Stimulated activated CD4-positive, alpha-beta T cell treated with anti-CD3 and anti-CD28 coated beads, Interleukin-15, amount 100 ng/mL, for 48 hours (primary cell): ENCODE data around the gene GRB10.
"Not testable (repeated sequence)": the region's sequence is repeated elsewhere in the genome, so short reads cannot be mapped to it uniquely, and the experiment has no call there.

Source experiments
- DNase-seq, 2 donors: peaks; one replicate each; pipeline ENCODE4 v3.0.0-alpha.2; 2020; ENCODE audit warnings: low read depth in 2 of 2

Gene GRB10

GRCh38 chr7:50608196-50608906 is 174.3 kb downstream of the GRB10 start:
- DNase-seq = no peak

DNA sequence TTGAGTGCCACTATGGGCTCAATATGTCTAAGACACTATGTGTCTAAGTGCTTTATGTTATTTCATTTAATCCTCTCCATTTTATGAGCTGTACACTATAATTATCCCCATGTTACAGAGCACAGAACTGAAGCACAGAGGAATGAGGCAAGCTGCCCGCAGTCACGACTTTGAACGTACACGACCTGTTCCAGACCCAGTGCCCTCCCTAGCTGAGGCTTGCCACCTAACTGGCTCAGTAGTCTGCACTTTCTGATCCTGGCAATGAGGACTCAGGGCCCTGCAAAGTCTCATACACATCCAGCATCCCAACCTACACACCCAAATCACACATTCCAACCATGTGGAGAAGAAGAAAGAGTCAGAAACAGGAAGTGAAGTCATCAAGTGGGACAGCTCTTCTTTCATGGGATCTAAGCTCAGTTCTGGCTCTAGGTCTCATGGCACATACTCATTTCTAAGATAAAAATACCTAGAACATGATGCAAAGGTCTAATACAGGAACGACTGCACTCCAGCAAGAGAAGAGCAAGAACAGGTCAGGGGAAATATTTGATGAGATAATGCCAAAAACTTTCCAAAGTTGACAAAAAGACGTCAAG is 175.1 kb downstream of the GRB10 start:
- no peak for DNase-seq

DNA sequence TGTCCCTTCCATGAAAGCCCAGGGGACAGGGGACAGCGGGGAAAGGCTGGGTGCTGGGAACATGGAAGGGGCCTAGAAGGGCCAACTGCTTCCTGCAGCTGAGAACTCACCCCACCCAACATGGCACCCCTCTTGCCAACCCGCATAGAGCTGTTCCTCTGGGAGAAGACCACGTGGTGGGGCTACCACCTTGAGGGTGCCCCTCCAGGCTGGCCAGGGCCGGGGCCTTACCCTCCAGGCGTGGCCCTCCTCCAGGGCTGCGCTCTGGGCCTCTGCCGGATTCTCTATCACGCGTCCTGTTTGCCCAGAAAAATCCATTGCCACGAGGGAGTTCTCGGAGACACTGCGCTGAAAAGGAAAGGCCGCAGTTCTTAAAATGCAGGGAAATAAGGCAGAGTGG is 177.6 kb downstream of the GRB10 start:
- no peak for DNase-seq

GRCh38 chr7:50603287-50603686 is 179.4 kb downstream of the GRB10 start:
- DNase-seq = no peak

- DNase-seq = no peak
Measured at GRCh38 chr7:50599385-50599784, 183.3 kb downstream of the GRB10 start.

DNA sequence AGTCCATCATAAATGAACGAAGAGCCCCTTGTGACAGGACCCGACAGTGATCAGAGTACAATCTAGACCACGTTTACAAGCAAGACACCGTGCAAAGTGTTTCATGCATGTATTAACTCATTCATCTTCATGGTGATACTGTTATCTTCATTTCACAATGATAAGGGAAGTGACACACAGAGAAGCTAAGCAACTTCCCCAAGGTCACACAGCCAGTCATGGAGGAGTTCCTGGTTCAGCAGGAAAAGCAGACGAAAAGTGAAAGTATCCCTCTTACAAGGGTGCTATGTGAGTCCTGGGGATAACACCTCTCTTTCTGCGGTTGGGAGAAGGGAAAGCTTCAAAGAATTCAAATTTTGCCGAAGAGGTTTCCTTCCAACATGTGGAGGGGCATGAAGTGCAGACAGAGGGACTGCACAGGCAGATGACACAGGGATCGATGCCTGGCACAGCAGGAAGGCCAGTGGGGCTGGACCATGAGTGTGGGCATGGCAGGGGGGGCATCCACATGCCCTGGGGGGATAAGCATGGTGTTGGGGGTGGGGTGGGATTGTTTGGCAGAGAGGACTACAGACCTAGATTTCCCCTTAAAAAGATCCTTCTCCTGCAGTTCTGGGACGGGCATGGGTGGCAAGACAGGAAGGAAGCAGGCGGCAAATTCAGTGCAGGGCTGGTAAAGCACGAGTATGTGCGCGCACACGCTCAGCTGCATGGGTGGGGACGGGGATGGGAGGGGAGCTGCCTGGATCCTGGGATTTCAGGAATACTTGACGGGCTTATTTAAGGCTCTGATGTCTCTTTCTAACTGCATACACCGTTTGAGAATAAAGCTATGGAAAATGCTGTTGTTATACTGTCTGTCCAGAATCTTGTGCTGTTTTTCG is 184.0 kb downstream of the GRB10 start:
- DNase-seq = no peak

- no peak for DNase-seq
Measured at GRCh38 chr7:50596484-50596883, 186.2 kb downstream of the GRB10 start.

DNA sequence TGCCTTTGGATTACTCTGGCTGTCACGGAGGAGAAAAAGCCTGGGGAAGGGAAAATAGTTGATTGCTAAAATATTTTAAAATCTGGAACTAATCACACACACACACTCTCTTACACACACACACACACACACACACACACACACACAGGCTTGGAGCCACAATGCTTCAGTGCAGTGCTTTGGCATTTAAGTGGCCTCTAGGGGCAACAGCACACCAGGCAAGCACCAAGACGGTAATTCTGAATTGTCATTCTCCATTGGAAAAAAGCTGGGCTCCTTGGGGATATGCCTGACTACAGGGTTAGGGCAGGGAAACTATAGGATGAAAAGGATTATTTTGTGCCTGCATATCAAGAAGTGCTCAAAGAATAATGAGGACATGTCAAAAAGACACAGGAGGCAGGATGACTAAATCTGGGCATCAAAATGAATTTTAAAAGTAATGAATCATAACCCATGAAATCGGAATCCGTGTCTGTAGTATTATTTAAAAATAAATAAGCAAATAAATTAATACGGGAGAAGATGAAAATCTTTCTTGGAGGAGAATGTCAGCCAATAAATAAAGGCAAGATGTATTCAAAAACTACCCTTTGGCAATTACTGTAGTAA is 187.1 kb downstream of the GRB10 start:
- no peak for DNase-seq

GRCh38 chr7:50594734-50595485 is 187.8 kb downstream of the GRB10 start:
- DNase-seq = no peak

DNA sequence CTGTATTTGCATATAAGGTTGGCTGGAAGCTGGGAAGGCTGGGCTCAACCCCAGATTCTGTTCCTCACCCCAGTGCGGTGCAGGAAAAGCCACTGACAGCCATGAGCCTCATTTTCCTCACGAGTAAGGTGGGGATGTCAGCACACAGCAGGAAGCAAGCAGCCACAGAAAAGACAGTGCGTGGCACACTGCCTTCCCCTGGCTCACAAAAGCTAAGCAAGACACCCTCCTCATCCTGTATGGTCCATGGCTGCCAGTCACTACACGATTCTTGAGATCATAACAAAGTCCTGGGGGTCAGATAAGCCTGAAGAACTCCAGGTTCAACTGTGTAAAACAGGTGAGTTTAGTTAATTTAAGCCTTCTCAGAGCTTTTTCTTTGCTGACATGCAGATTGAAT is 188.6 kb downstream of the GRB10 start:
- DNase-seq = no peak

DNA sequence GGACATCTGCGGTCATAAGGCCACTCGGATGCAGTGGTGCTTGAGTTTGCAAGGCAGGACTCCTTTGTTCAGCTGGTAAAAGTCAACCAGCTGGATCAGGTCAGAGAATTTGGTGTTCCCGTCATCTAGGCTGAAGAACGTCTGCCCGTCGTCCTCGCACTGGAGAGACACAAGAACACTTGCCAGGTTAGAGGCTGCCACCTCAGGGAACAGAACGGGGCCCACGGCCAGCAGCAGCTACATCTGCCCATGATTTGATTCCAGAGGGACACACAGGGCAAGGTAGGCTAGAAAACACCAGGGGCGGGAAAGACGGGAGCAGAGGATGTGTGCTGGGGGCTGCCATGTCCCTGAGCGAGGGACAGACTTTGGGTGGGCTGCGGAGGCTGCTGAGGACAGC is 189.8 kb downstream of the GRB10 start:
- no peak for DNase-seq

GRCh38 chr7:50591480-50592438 is 190.9 kb downstream of the GRB10 start:
- DNase-seq = no peak

DNA sequence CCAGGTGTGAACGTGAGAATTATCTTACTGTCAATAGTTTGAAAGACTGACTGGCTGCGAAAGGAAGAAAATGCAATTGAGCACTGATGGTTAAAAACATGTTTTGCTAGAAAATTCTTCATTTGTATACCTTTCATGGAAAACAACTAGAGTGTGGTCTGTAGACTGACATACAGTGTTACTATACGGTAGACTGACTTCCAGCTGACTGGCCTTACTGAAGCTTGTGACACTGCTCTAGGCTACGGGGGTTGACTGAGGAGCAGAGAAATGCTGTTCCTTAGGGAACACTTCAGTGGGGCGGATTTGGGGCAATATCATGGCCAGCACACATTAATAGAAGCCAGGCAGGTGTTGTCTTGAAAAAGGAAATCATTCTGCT is 191.6 kb downstream of the GRB10 start:
- no peak for DNase-seq

GRCh38 chr7:50590535-50590934 is 192.2 kb downstream of the GRB10 start:
- no peak for DNase-seq

GRCh38 chr7:50589364-50589763 is 193.3 kb downstream of the GRB10 start:
- no peak for DNase-seq

DNA sequence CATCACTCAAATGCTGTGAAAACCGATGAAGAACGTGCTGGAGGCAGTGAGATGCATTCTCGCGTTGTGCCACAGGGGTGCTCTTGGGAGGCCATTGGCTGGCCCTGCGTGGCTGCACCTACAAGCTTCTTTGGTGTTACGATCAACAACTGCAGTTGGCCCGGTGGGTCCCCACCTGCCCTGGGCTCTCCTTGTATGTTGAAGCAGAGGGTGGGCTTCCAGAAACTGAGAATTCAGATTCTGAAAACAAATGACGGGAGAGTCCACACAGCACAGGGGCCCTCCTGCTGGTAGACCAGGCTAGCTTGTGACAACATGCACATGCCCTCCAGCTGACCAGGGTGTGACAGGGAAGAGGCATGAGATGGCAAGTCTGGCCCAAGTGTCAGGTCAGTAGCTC is 193.8 kb downstream of the GRB10 start:
- no peak for DNase-seq

DNA sequence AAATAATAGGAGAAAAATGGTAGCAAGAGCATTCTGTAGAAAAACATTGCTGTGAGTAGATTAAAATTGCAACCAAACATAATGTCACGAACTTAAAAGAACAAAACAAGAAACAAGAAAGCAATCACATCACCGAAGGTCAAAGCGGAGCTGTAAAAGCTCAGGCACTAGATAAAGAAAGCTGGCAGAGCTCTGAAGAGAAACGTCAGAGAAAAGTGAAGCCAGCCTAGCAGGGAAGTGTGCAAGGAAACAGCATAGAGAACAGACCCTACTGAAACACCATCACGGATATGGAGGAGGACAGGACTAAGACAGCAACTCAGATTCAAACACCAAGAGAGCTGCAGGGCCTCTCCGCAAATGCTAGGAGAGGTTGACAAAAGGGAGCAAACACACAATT is 195.0 kb downstream of the GRB10 start:
- no peak for DNase-seq

DNA sequence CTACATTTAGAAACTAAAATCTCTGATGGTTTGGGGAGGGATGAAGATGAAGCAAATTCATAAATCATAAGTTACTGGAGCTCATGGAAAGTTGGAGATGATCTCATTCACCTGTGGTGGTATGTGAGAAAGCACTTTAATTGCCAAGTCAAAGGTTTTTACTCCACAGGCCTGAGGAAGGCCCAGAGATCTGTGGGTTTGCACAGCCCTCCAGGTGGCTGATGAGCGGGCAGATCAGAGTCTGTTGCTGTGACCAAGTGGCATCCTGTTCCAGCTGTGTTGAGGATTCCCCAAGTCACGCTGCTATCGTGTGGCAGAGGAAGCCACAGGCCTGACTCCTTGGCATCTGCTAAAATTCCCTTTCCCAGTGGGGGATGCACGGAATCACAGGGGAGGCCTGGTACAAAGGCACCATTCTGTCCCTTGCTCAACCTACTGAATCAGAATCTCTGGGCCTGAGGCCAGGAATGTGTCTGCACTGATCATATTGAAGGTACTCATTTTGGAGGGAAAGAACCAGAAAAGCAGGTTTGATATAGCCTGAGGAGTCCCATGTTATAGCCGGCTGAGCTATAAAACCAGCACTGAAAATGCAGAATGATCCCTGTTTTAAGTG is 197.8 kb downstream of the GRB10 start:
- no peak for DNase-seq

- no peak for DNase-seq
Measured at GRCh38 chr7:50584386-50584785, 198.3 kb downstream of the GRB10 start.

DNA sequence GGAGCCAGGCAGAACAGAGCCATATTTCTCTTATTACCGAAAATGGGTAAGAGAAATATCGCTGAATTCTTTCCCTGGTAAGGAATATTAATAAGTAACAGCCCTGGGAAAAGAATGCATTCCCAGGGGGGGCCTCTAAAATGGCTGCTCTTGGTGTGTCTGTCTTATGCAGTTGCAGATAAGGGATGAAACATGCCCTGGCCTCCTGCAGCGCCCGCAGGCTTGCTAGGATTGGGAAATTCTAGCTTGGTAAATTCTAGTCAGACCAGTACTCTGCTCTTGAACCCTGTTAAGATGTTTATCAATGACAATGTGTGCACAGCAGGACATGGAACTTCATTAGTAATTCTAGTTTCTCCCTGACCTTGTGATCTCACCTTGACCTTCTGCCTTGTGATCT is 199.4 kb downstream of the GRB10 start:
- DNase-seq = not testable (repeated sequence)
